ENCODE data around the gene HOXA10. TPM values are rescaled to one million over a fixed set of nuclear protein-coding genes. Genes with fewer than 3 reads are reported as not detected.
A peak's percentile ranks its signal among the peaks of the same experiment; 100 is the strongest.

The HOXA10 gene
- total and polyA plus RNA-seq, 11 donors, result 0.06 to 0.36 (median 0.18) TPM; not detected in 8

- Histone ChIP-seq H3K27ac (peak overlapping the region in 1 of 12 donors; percentile 61), H3K9me3 (no peaks in the 10 kb centered on the region), H3K4me3 (no peak overlapping the region), H3K4me1 (peaks cover 0 to 16% (median 0%) of the 10 kb centered on the region in 12 donors), H3K27me3 (peaks cover 19 to 97% (median 90%) of the 10 kb centered on the region in 9 donors), H3K36me3 (no peaks in the 10 kb centered on the region)
- WGBS, 4 donors, result 17 to 27% (median 21%) methylated on average over 18 of the region's 18 CpGs
- intact Hi-C loops (cut with DNase I), result loop anchor here in 4 of 10 donors (2.0 to 5.0 kb wide), 3 partner anchors 36 to 279 kb away; partner anchors contain the start of genes SKAP2 (in 2 of the 4) and HOXA1 (in 1 of the 4)
- ATAC-seq (no peak), DNase-seq (no peak)
- no peak for TF ChIP-seq POLR2A (IDR thresholded peaks at IDR 0.05)
- TF ChIP-seq CTCF (IDR thresholded peaks at IDR 0.05), result no peak
Measured at GRCh38 chr7:27133409-27134231, 40.5 kb downstream of the HOXA10 start.

- H3K4me3 ChIP-seq, result no peak overlapping the region
- no peak for ATAC-seq
- H3K27me3 ChIP-seq, result peaks cover 21 to 97% (median 91%) of the 10 kb centered on the region in 9 donors
- WGBS, 4 donors, result 25 to 34% (median 26%) methylated on average over 6 of the region's 6 CpGs
- intact Hi-C loops (cut with DNase I), result loop anchor here in 3 of 10 donors (5.0 kb wide), 2 partner anchors 36 to 271 kb away; partner anchors contain the start of genes SKAP2 (in 2 of the 3) and HOXA1 (in 1 of the 3)
- no peak for DNase-seq
- no peak for TF ChIP-seq CTCF (IDR thresholded peaks at IDR 0.05)
- no peak for TF ChIP-seq POLR2A (IDR thresholded peaks at IDR 0.05)
- H3K27ac ChIP-seq, result peak overlapping the region in 1 of 12 donors; percentile 61
- H3K4me1 ChIP-seq, result peaks cover 0 to 16% (median 0%) of the 10 kb centered on the region in 12 donors
- H3K36me3 ChIP-seq, result no peaks in the 10 kb centered on the region
- no peaks in the 10 kb centered on the region for H3K9me3 ChIP-seq
Measured at GRCh38 chr7:27132978-27133377, 41.1 kb downstream of the HOXA10 start.

GRCh38 chr7:27132214-27132613 lies 41.9 kb downstream of the HOXA10 start:
- WGBS, 4 donors, result 24 to 50% (median 36%) methylated on average over 2 of the region's 2 CpGs
- DNase-seq (no peak), ATAC-seq (no peak)
- intact Hi-C loops (cut with DNase I), result loop anchor here in 3 of 10 donors (5.0 kb wide), 2 partner anchors 35 to 270 kb away; partner anchors contain the start of genes SKAP2 (in 2 of the 3) and HOXA1 (in 1 of the 3)
- Histone ChIP-seq H3K27me3 (peaks cover 21 to 97% (median 90%) of the 10 kb centered on the region in 9 donors), H3K4me3 (no peak overlapping the region), H3K4me1 (peaks cover 0 to 16% (median 0%) of the 10 kb centered on the region in 12 donors), H3K9me3 (no peaks in the 10 kb centered on the region), H3K36me3 (no peaks in the 10 kb centered on the region), H3K27ac (no peak overlapping the region)
- TF ChIP-seq CTCF (IDR thresholded peaks at IDR 0.05) (no peak), POLR2A (IDR thresholded peaks at IDR 0.05) (no peak)

GRCh38 chr7:27131390-27131819 lies 42.7 kb downstream of the HOXA10 start:
- Histone ChIP-seq H3K27me3 (peaks cover 21 to 97% (median 90%) of the 10 kb centered on the region in 9 donors), H3K27ac (peak overlapping the region in 5 of 12 donors; percentile 57 to 89 (median 66)), H3K36me3 (no peaks in the 10 kb centered on the region), H3K4me1 (peaks cover 0 to 16% (median 0%) of the 10 kb centered on the region in 12 donors), H3K4me3 (peak overlapping the region in 11 of 12 donors; percentile 34 to 67 (median 55)), H3K9me3 (no peaks in the 10 kb centered on the region)
- no peak for DNase-seq
- intact Hi-C loops (cut with DNase I), result loop anchor here in 3 of 10 donors (5.0 kb wide), 2 partner anchors 34 to 269 kb away; partner anchors contain the start of genes SKAP2 (in 2 of the 3) and HOXA1 (in 1 of the 3)
- TF ChIP-seq POLR2A (IDR thresholded peaks at IDR 0.05), result no peak
- no peak for TF ChIP-seq CTCF (IDR thresholded peaks at IDR 0.05)
- no peak for ATAC-seq
- WGBS, 4 donors, result 16 to 29% (median 21%) methylated on average over 12 of the region's 12 CpGs

Measured in heart left ventricle (tissue), 16 donors.